ENCODE data around the gene SERPINA9. TPM values are rescaled to one million over a fixed set of nuclear protein-coding genes. Genes with fewer than 3 reads are reported as not detected.
"Not testable (repeated sequence)": the region's sequence is repeated elsewhere in the genome, so short reads cannot be mapped to it uniquely, and the experiment has no call there.

SERPINA9 gene
- total RNA-seq, 1 donor from 2014 or later: not detected

DNA sequence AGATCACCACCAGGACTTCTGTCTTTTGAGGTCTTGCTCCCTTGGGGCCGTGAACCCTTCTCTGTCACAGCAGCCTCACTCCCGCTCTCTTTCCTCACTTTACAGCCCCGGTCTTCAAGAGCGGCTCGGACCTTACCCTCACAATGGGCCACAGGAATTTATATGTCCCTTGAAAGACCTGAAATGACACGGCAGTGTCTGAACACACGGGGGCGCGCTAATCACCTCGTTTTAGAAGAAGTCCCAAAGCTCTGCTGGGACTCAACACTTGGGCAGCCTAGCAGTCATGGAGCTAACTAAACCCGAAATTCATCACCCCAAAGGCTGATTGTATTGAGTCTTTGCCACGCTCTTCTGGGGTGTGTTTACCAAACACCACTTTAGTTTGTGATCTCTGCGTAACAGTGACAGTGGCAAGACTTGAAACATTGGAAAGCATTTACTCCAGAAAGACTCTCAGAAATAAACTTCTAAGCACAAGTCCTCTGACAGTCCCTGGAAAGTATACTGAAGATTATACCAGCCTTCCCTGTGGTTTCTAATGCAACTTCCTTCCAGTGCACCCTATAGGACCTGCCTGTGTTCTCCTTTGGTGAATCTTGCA, 52.4 kb downstream of the SERPINA9 start:
- peak; percentile 84 for DNase-seq

DNA sequence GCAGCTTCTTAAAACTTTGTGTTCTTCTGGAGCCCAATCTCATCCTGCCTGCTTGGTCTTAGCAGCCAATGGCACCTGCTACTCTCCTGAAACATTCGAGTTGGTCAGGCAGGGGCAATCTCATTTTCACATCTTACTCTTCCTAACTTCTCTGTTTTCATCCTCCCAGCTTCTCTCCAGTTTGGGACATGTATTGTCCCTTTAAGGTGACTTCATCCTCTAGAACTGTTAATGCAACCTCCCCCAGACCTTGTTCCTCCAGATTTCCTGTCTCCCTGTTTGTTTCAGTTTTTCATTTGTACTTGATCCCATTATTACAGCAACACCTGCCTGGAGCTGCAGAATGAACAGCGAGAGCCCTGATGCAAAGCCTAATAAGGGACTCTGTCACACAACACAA, 54.7 kb downstream of the SERPINA9 start:
- Histone ChIP-seq H3K4me1 (no peaks in the 10 kb centered on the region), H3K9me3 (no peaks in the 10 kb centered on the region), H3K27ac (no peak overlapping the region), H3K36me3 (no peaks in the 10 kb centered on the region), H3K27me3 (ENCODE audit: low read depth) (peaks cover 9% of the 10 kb centered on the region), H3K4me3 (no peak overlapping the region)
- intact Hi-C loops (cut with DNase I): no loop called here
- no peak for ATAC-seq
- TF ChIP-seq, protein P1, sequence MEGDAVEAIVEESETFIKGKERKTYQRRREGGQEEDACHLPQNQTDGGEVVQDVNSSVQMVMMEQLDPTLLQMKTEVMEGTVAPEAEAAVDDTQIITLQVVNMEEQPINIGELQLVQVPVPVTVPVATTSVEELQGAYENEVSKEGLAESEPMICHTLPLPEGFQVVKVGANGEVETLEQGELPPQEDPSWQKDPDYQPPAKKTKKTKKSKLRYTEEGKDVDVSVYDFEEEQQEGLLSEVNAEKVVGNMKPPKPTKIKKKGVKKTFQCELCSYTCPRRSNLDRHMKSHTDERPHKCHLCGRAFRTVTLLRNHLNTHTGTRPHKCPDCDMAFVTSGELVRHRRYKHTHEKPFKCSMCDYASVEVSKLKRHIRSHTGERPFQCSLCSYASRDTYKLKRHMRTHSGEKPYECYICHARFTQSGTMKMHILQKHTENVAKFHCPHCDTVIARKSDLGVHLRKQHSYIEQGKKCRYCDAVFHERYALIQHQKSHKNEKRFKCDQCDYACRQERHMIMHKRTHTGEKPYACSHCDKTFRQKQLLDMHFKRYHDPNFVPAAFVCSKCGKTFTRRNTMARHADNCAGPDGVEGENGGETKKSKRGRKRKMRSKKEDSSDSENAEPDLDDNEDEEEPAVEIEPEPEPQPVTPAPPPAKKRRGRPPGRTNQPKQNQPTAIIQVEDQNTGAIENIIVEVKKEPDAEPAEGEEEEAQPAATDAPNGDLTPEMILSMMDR (IDR thresholded peaks at IDR 0.05): no peak
- DNase-seq: no peak

More for the DNA sequence above, 52.4 kb downstream of the SERPINA9 start:
- Histone ChIP-seq H3K4me3 (no peak overlapping the region), H3K27me3 (ENCODE audit: low read depth) (peaks cover 9% of the 10 kb centered on the region), H3K27ac (no peak overlapping the region), H3K4me1 (no peaks in the 10 kb centered on the region), H3K36me3 (no peaks in the 10 kb centered on the region), H3K9me3 (no peaks in the 10 kb centered on the region)
- peak; percentile 78 to 82 for ATAC-seq
- TF ChIP-seq, protein P1 (IDR thresholded peaks at IDR 0.05): peak; percentile 56
- intact Hi-C loops (cut with DNase I): no loop called here

DNA sequence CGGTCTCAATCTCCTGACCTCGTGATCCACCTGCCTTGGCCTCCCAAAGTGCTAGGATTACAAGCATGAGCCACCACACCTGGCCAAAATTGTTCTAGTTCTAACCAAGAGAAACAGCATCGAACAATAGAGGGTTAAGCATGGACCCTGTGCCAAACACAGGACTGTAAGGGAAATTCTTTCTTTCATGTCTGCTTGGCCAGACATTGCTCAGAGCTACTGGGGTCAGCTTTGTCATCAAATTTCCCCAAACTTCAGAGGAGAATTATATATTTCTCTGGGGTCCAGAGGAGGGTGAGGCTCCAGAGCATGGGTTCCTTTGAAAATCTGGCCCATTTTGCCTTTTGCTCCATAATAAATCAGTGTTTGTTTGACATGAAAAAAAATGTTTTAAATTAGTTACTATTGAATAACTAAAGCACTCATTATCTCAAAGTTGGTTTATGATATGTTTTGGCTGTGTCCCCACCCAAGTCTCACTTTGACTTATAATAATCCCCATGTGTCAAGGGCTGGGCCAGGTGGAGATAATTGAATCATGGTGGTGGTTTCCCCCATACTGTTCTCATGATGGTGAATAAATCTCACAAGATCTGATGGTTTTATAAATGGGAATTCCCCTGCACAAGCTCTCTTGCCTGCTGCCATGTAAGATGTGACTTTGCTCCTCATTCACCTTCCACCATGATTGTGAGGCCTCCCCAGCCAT, 58.3 kb downstream of the SERPINA9 start:
- intact Hi-C loops (cut with DNase I); H3K9me3 ChIP-seq; ATAC-seq; H3K27me3 ChIP-seq (ENCODE audit: low read depth); DNase-seq; H3K36me3 ChIP-seq; H3K4me3 ChIP-seq; H3K27ac ChIP-seq; H3K4me1 ChIP-seq: not testable (repeated sequence)

Other genes with a start within 250 kb of the SERPINA9 start
- gene SERPINA10, start 182.9 kb downstream of the SERPINA9 start, total RNA-seq: not detected
- 1.1 TPM for gene SERPINA6, start 152.9 kb downstream of the SERPINA9 start, total RNA-seq
- gene SERPINA2, start 109.5 kb downstream of the SERPINA9 start, total RNA-seq: not detected
- 994 TPM for gene SERPINA1, start 87.6 kb downstream of the SERPINA9 start, total RNA-seq
- not detected for gene SERPINA11, start 23.4 kb downstream of the SERPINA9 start, total RNA-seq
- not detected for gene SERPINA12, start 33.3 kb upstream of the SERPINA9 start, total RNA-seq
- gene SERPINA4, start 85.2 kb upstream of the SERPINA9 start, total RNA-seq: not detected
- gene SERPINA5, start 105.2 kb upstream of the SERPINA9 start, total RNA-seq: 0.56 TPM
- gene SERPINA3, start 136.2 kb upstream of the SERPINA9 start, total RNA-seq: 74.6 TPM

Data from lower lobe of right lung (tissue), 2 donors.